Keratinocyte (primary cell): ENCODE measurements around the gene SLC16A7. TPM values are rescaled to one million over a fixed set of nuclear protein-coding genes. Genes with fewer than 3 reads are reported as not detected.

Experiments
- DNase-seq: peaks from one replicate; pipeline ENCODE4 v3.0.0-alpha.2; 2011; ENCODE audit warnings: low read depth, missing footprints, low spot score
- FAIRE-seq: peaks from 2 replicates; lab custom pipeline; 2011; peaks lifted over from hg19 to GRCh38; lab: Jason Lieb, UNC
- H2AFZ ChIP-seq: 2 replicates; pipeline ENCODE4 v1.6.0; 2012; ENCODE audit warnings: low read length, control low read depth, inconsistent platforms; ENCODE audit not compliant: control insufficient read depth
- H3K27ac ChIP-seq: 2 replicates; pipeline ENCODE4 v1.5.1; 2011; ENCODE audit warnings: low read length; ENCODE audit not compliant: control insufficient read depth, insufficient read depth
- H3K27me3 ChIP-seq: 3 replicates; pipeline ENCODE4 v1.6.0; 2011; ENCODE audit warnings: low read length; ENCODE audit not compliant: control insufficient read depth, insufficient read depth; ENCODE audit errors: extremely low read depth
- H3K36me3 ChIP-seq, 2 experiments: 2 replicates in 1 of 2; 3 replicates in 1 of 2; pipeline ENCODE4 v1.5.1; 2011; ENCODE audit warnings: low read length in 2 of 2, mild to moderate bottlenecking in 1 of 2; ENCODE audit not compliant: control insufficient read depth in 2 of 2, insufficient read depth in 2 of 2; ENCODE audit errors: extremely low read depth in 1 of 2
- H3K4me1 ChIP-seq: 3 replicates; pipeline ENCODE4 v1.5.1; 2011; ENCODE audit warnings: low read length; ENCODE audit not compliant: control insufficient read depth, insufficient read depth; ENCODE audit errors: extremely low read depth
- H3K4me2 ChIP-seq: 3 replicates; pipeline ENCODE4 v1.6.0; 2011; ENCODE audit warnings: low read depth, low read length; ENCODE audit not compliant: control insufficient read depth, insufficient read depth; ENCODE audit errors: extremely low read depth
- H3K4me3 ChIP-seq, 3 experiments: fragments of 200-600 bp in 1 of 3; sonication (generic) in 1 of 3; 2 replicates in 2 of 3; 3 replicates in 1 of 3; pipeline ENCODE4 v1.5.1; 2011 to 2016; ENCODE audit warnings: low read length in 3 of 3, mild to moderate bottlenecking in 3 of 3, control low read depth in 2 of 3, inconsistent platforms in 1 of 3, low read depth in 1 of 3, mixed read lengths in 1 of 3, mixed run types in 1 of 3, moderate library complexity in 1 of 3; ENCODE audit not compliant: control insufficient read depth in 2 of 3, insufficient read depth in 2 of 3; ENCODE audit errors: extremely low read depth in 1 of 3
- H3K79me2 ChIP-seq: 2 replicates; pipeline ENCODE4 v1.6.0; 2012; ENCODE audit warnings: low read length; ENCODE audit not compliant: control insufficient read depth, insufficient read depth
- H3K9ac ChIP-seq: 3 replicates; pipeline ENCODE4 v1.6.0; 2011; ENCODE audit warnings: low read length; ENCODE audit not compliant: control insufficient read depth, insufficient read depth; ENCODE audit errors: extremely low read depth
- H3K9me1 ChIP-seq: 3 replicates; pipeline ENCODE4 v1.6.0; 2011; ENCODE audit warnings: low read length; ENCODE audit not compliant: control insufficient read depth, insufficient read depth; ENCODE audit errors: extremely low read depth
- H3K9me3 ChIP-seq: 2 replicates; pipeline ENCODE4 v1.5.1; 2012; ENCODE audit warnings: low read depth, low read length; ENCODE audit not compliant: control insufficient read depth
- H4K20me1 ChIP-seq: 3 replicates; pipeline ENCODE4 v1.6.0; 2011; ENCODE audit warnings: low read length; ENCODE audit not compliant: control insufficient read depth, insufficient read depth; ENCODE audit errors: extremely low read depth
- CTCF ChIP-seq, 3 experiments: IDR thresholded peaks in 1 of 3; conservative IDR thresholded peaks in 1 of 3; optimal IDR thresholded peaks in 1 of 3; 2 replicates in 2 of 3; 3 replicates in 1 of 3; pipeline versions ENCODE3 to v1.5.1; 2011; ENCODE audit warnings: low read length in 3 of 3, mild to moderate bottlenecking in 3 of 3, moderate library complexity in 2 of 3, control low read depth in 1 of 3, inconsistent platforms in 1 of 3; ENCODE audit not compliant: insufficient read depth in 2 of 3; ENCODE audit errors: extremely low read depth in 1 of 3
- EZH2 ChIP-seq: IDR thresholded peaks from one replicate; pipeline ENCODE4 v1.6.1; 2012; ENCODE audit warnings: inconsistent platforms, mild to moderate bottlenecking, low read length, moderate library complexity
- dilution Hi-C: fragments of 300-500 bp; cut with MboI; formaldehyde crosslinking; loops from one replicate; pipeline ENCODE4 v1.7.0; 2020; ENCODE audit warnings: low sequenced_read_pairs; ENCODE audit not compliant: extremely low pct_ligation_motif_present
- polyA plus RNA-seq, 5 experiments: library from polyadenylated mRNA; depleted of rRNA in 3 of 5; stranded (reverse) in 3 of 5; stranded (forward) in 1 of 5; unstranded in 1 of 5; fragments of >200 nt; gene quantifications; 1 replicate in 1 of 5; 2 replicates in 3 of 5; 3 replicates in 1 of 5; pipeline versions ENCODE4 v1.2.1 to v1.2.3, GENCODE V29; 2011 to 2012; ENCODE audit warnings: missing spikeins in 2 of 5, low read depth in 1 of 5, low replicate concordance in 1 of 5

Gene SLC16A7
- polyA plus RNA-seq, 1 donor (not counting 4 experiments of a cell fraction or from before 2014, with no cell fraction given), result 0.87 TPM

DNA sequence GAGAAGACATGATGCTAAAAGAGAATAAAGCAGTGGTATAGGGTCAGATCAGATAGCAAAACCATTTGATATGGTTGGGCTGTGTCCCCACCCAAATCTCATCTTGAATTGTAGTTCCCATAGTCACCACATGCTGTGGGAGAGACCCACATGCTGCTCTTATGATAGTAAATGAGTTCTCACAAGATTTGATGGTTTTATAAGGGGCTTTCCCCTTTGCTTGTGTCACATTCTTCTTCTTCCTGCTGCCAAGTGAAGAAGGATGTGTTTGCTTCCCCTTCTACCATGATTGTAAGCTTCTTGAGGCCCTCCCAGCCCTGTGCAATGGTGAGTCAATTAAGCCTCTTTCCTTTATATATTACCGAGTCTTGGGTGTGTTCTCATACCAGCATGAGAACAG is 49.4 kb downstream of the SLC16A7 start:
- FAIRE-seq, result no peak
- Histone ChIP-seq H3K9me3 (no peaks in the 10 kb centered on the region), H3K27ac (no peak overlapping the region), H3K9me1 (no peaks in the 10 kb centered on the region), H3K4me1 (no peaks in the 10 kb centered on the region), H3K36me3 (no peaks in the 10 kb centered on the region), H4K20me1 (no peaks in the 10 kb centered on the region), H3K4me3 (no peak overlapping the region), H3K27me3 (no peaks in the 10 kb centered on the region), H3K4me2 (no peak overlapping the region), H2AFZ (no peak overlapping the region), H3K9ac (no peak overlapping the region), H3K79me2 (no peaks in the 10 kb centered on the region)
- DNase-seq, result no peak
- TF ChIP-seq EZH2 (no peak), CTCF (optimal IDR thresholded peaks at IDR 0.05 in 1 of 3, IDR thresholded peaks at IDR 0.05 in 1 of 3, conservative IDR thresholded peaks at IDR 0.05 in 1 of 3; ENCODE audit: extremely low read depth in 1 of 3, insufficient read depth in 2 of 3, low read length in 3 of 3) (no peak)
- dilution Hi-C loops, result no loop called here

GRCh38 chr12:59646636-59647035 is 50.8 kb downstream of the SLC16A7 start:
- TF ChIP-seq EZH2, result no peak
- no peak for TF ChIP-seq CTCF (optimal IDR thresholded peaks at IDR 0.05 in 1 of 3, IDR thresholded peaks at IDR 0.05 in 1 of 3, conservative IDR thresholded peaks at IDR 0.05 in 1 of 3; ENCODE audit: extremely low read depth in 1 of 3, insufficient read depth in 2 of 3, low read length in 3 of 3)
- H3K36me3 ChIP-seq, result no peaks in the 10 kb centered on the region
- no peaks in the 10 kb centered on the region for H4K20me1 ChIP-seq
- no peaks in the 10 kb centered on the region for H3K79me2 ChIP-seq
- no peak overlapping the region for H3K4me2 ChIP-seq
- H3K4me1 ChIP-seq, result no peaks in the 10 kb centered on the region
- H3K9me3 ChIP-seq, result no peaks in the 10 kb centered on the region
- DNase-seq, result no peak
- dilution Hi-C loops, result no loop called here
- H3K9me1 ChIP-seq, result no peaks in the 10 kb centered on the region
- no peak for FAIRE-seq
- no peak overlapping the region for H3K4me3 ChIP-seq
- no peaks in the 10 kb centered on the region for H3K27me3 ChIP-seq
- H2AFZ ChIP-seq, result no peak overlapping the region
- no peak overlapping the region for H3K27ac ChIP-seq
- H3K9ac ChIP-seq, result no peak overlapping the region
